Hematopoietic multipotent progenitor cell (in vitro differentiated cells): ENCODE results near the gene PNMA6F. TPM values are rescaled to one million over a fixed set of nuclear protein-coding genes. Genes with fewer than 3 reads are reported as not detected.
A peak's percentile ranks its signal among the peaks of the same experiment; 100 is the strongest.
"Not testable (repeated sequence)": the region's sequence is repeated elsewhere in the genome, so short reads cannot be mapped to it uniquely, and the experiment has no call there.

Source experiments
- DNase-seq, 3 donors: peaks; one replicate each; pipeline ENCODE4 v3.0.0-alpha.2; 2011 to 2015; ENCODE audit warnings: low read depth in 2 of 3, low spot score in 2 of 3
- total RNA-seq: library from RNA; depleted of rRNA; stranded (reverse); fragments of >200 nt; gene quantifications from one replicate; pipeline ENCODE4 v1.2.3, GENCODE V29; 2012

Gene PNMA6F
- total RNA-seq, 1 donor = not detected

GRCh38 chrX:153336121-153336894 lies 14.7 kb upstream of the PNMA6F start:
- DNase-seq = peak in 1 of 3 donors; percentile 42

GRCh38 chrX:153334654-153335295 lies 13.2 kb upstream of the PNMA6F start:
- DNase-seq = no peak

- DNase-seq = peak; percentile 51 to 86 (median 77)
These were observed 12.5 kb upstream of the PNMA6F start, which contains the start of gene ZNF275 for GRCh38 chrX:153333821-153334653. Gene ZNF275, plus strand, starts transcription at chrX:153334153. Its CDS starts 2,527 bp downstream, at chrX:153336680.

- no peak for DNase-seq
These were observed 11.7 kb upstream of the PNMA6F start for GRCh38 chrX:153333266-153333665.

GRCh38 chrX:153327561-153327960 lies 6.0 kb upstream of the PNMA6F start:
- no peak for DNase-seq

- DNase-seq = peak in 1 of 3 donors; percentile 10
These were observed 897 bp downstream of the PNMA6F start for GRCh38 chrX:153320555-153321184.

GRCh38 chrX:153320047-153320443 lies 1.5 kb downstream of the PNMA6F start:
- not testable (repeated sequence) for DNase-seq

- DNase-seq = no peak
These were observed 2.1 kb downstream of the PNMA6F start for GRCh38 chrX:153319295-153320046.

- no peak for DNase-seq
These were observed 2.8 kb downstream of the PNMA6F start for GRCh38 chrX:153318811-153319210.

GRCh38 chrX:153317996-153318722 lies 3.4 kb downstream of the PNMA6F start:
- no peak for DNase-seq

GRCh38 chrX:153317306-153317705 lies 4.3 kb downstream of the PNMA6F start:
- DNase-seq = no peak

- DNase-seq = no peak
These were observed 8.7 kb downstream of the PNMA6F start for GRCh38 chrX:153312842-153313241.

- DNase-seq = no peak
These were observed 9.5 kb downstream of the PNMA6F start for GRCh38 chrX:153312041-153312440.

- DNase-seq = no peak
These were observed 10.7 kb downstream of the PNMA6F start for GRCh38 chrX:153310901-153311300.

GRCh38 chrX:153307276-153308178 lies 14.0 kb downstream of the PNMA6F start:
- no peak for DNase-seq

- no peak for DNase-seq
These were observed 14.9 kb downstream of the PNMA6F start for GRCh38 chrX:153306527-153307115.

- no peak for DNase-seq
These were observed 15.6 kb downstream of the PNMA6F start for GRCh38 chrX:153305972-153306371.
